Loucy (cell line): ENCODE results near the gene PAQR6.

Source experiments
- H2AFZ ChIP-seq: fragments of 200-600 bp; sonication (generic); 2 replicates; pipeline ENCODE4 v1.6.0; 2016; ENCODE audit warnings: antibody characterized with exemption, mild to moderate bottlenecking, low read length, moderate library complexity
- H3F3A ChIP-seq: fragments of 200-600 bp; 2 replicates; pipeline ENCODE4 v1.6.0; 2016; ENCODE audit warnings: antibody characterized with exemption, low read depth, mild to moderate bottlenecking
- H3K27me3 ChIP-seq: fragments of 200-600 bp; sonication (generic); 2 replicates; pipeline ENCODE4 v1.6.1; 2014; ENCODE audit warnings: low read length, mild to moderate bottlenecking; ENCODE audit not compliant: insufficient read depth, poor library complexity, severe bottlenecking
- H3K36me3 ChIP-seq: fragments of 200-600 bp; sonication (generic); 2 replicates; pipeline ENCODE4 v1.6.1; 2016; ENCODE audit warnings: low read length; ENCODE audit not compliant: insufficient read depth
- H3K4me1 ChIP-seq: fragments of 200-600 bp; sonication (generic); 2 replicates; pipeline ENCODE4 v1.5.1; 2014; ENCODE audit warnings: low read length, mild to moderate bottlenecking; ENCODE audit not compliant: insufficient read depth, poor library complexity, severe bottlenecking
- H3K4me2 ChIP-seq: fragments of 200-600 bp; sonication (generic); 2 replicates; pipeline ENCODE4 v1.6.0; 2014; ENCODE audit warnings: antibody characterized with exemption, low read length, low read depth, mild to moderate bottlenecking; ENCODE audit not compliant: poor library complexity, severe bottlenecking
- H3K4me3 ChIP-seq: fragments of 200-600 bp; sonication (generic); 2 replicates; pipeline ENCODE4 v1.5.1; 2014; ENCODE audit warnings: low read length, mild to moderate bottlenecking, mixed read lengths; ENCODE audit not compliant: poor library complexity, severe bottlenecking
- H3K79me2 ChIP-seq: fragments of 200-600 bp; sonication (generic); 2 replicates; pipeline ENCODE4 v1.6.1; 2014; ENCODE audit warnings: low read length; ENCODE audit not compliant: insufficient read depth
- H3K9ac ChIP-seq: fragments of 200-600 bp; sonication (generic); 2 replicates; pipeline ENCODE4 v1.6.0; 2014; ENCODE audit warnings: mild to moderate bottlenecking, low read depth, low read length, moderate library complexity; ENCODE audit not compliant: poor library complexity, severe bottlenecking
- H3K9me2 ChIP-seq: fragments of 200-600 bp; sonication (generic); replicated peaks from 2 replicates; pipeline ENCODE4 v1.6.1; 2016; ENCODE audit warnings: low read depth, low read length, mixed read lengths
- H3K9me3 ChIP-seq: fragments of 200-600 bp; sonication (generic); 2 replicates; pipeline ENCODE4 v1.6.1; 2014; ENCODE audit warnings: mild to moderate bottlenecking, antibody characterized with exemption, low read length, low read depth; ENCODE audit not compliant: insufficient read depth
- H4K20me1 ChIP-seq: fragments of 200-600 bp; sonication (generic); 2 replicates; pipeline ENCODE4 v1.6.0; 2014; ENCODE audit warnings: antibody characterized with exemption, low read length, mild to moderate bottlenecking; ENCODE audit not compliant: insufficient read depth, poor library complexity, severe bottlenecking
- EZH2phosphoT487 ChIP-seq: fragments of 200-600 bp; IDR thresholded peaks from 2 replicates; pipeline ENCODE4 v1.6.1; 2018; ENCODE audit warnings: antibody characterized with exemption, mild to moderate bottlenecking, moderate library complexity, borderline replicate concordance
- TF ChIP-seq, protein P1 (sequence below): fragments of 200-600 bp; sonication (generic); conservative IDR thresholded peaks from 2 replicates; pipeline ENCODE4 v1.5.1; 2014; ENCODE audit warnings: mild to moderate bottlenecking, antibody characterized with exemption, low read length

PAQR6 gene

DNA sequence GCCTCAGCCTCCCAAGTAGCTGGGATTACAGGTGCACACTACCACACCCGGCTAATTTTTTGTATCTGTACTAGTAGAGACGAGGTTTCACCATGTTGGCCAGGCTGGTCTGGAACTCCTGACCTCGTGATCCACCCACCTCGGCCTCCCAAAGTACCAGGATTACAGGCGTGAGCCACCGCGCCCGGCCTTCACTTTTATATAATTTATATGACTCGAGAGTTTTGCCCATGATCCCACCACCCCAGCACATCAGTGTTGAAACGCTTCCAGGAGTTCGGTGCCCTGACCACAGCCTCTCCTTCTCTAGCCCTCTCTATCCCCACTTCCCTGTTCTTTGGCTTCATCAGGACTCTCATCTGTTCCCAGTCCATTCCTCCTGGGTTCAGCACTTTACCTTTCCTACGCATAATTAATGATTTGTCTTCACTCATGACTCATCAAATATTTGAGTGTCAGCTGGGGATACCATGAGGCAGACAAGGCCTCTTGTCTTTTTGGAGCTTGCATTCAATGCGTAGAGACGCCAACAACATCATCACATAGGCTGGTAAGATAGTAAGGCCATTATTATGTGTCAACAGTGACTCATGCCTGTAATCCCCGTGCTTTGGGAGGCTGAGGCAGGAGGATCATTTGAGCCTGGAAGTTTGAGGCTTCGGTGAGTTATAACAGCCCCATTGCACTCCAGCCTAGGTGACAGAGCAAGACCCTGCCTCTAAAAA, 33.7 kb downstream of the PAQR6 start:
- no peak for TF ChIP-seq EZH2phosphoT487
- TF ChIP-seq, protein P1, sequence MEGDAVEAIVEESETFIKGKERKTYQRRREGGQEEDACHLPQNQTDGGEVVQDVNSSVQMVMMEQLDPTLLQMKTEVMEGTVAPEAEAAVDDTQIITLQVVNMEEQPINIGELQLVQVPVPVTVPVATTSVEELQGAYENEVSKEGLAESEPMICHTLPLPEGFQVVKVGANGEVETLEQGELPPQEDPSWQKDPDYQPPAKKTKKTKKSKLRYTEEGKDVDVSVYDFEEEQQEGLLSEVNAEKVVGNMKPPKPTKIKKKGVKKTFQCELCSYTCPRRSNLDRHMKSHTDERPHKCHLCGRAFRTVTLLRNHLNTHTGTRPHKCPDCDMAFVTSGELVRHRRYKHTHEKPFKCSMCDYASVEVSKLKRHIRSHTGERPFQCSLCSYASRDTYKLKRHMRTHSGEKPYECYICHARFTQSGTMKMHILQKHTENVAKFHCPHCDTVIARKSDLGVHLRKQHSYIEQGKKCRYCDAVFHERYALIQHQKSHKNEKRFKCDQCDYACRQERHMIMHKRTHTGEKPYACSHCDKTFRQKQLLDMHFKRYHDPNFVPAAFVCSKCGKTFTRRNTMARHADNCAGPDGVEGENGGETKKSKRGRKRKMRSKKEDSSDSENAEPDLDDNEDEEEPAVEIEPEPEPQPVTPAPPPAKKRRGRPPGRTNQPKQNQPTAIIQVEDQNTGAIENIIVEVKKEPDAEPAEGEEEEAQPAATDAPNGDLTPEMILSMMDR = no peak
- Histone ChIP-seq H3K9me3 (no peaks in the 10 kb centered on the region), H3K36me3 (peaks cover 14% of the 10 kb centered on the region; the same call in 1 of the 2 replicates), H3K9me2 (no peaks in the 10 kb centered on the region), H3K4me1 (peaks cover 20% of the 10 kb centered on the region), H3K27me3 (no peaks in the 10 kb centered on the region), H2AFZ (no peak overlapping the region), H3K4me3 (peak overlapping the region; percentile 98), H3K9ac (peak overlapping the region; percentile 95), H3K4me2 (peak overlapping the region; percentile 89), H4K20me1 (no peaks in the 10 kb centered on the region), H3K79me2 (peaks cover 26% of the 10 kb centered on the region), H3F3A (0 out of 2 replicates have a peak, but pooled peaks cover 3% of the 10 kb centered on the region)

DNA sequence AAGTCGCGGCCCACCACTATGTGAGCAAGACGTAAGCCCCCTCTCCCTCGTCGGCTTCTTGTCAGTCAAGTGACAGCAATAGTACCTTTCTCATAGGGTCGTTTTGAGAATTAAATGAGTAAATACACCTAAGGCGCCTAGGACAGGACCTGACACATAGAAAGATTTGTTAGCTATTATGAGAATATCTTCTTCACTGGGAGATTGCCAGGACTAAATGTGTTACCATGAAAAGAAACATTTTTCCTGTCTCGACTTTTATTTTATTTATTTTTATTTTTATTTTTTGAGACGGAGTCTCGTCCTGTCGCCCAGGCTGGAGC, 34.3 kb downstream of the PAQR6 start:
- Histone ChIP-seq H3K9me2 (no peaks in the 10 kb centered on the region), H3K79me2 (peaks cover 25% of the 10 kb centered on the region), H3F3A (0 out of 2 replicates have a peak, but pooled peaks cover 3% of the 10 kb centered on the region), H2AFZ (peak overlapping the region; percentile 93), H3K4me1 (peaks cover 20% of the 10 kb centered on the region), H3K9me3 (no peaks in the 10 kb centered on the region), H3K36me3 (peaks cover 16% of the 10 kb centered on the region; the same call in 1 of the 2 replicates), H3K9ac (peak overlapping the region; percentile 95), H4K20me1 (no peaks in the 10 kb centered on the region), H3K4me2 (peak overlapping the region; percentile 89), H3K4me3 (peak overlapping the region; percentile 98), H3K27me3 (no peaks in the 10 kb centered on the region)
- TF ChIP-seq EZH2phosphoT487 = no peak
- TF ChIP-seq, protein P1 = no peak

DNA sequence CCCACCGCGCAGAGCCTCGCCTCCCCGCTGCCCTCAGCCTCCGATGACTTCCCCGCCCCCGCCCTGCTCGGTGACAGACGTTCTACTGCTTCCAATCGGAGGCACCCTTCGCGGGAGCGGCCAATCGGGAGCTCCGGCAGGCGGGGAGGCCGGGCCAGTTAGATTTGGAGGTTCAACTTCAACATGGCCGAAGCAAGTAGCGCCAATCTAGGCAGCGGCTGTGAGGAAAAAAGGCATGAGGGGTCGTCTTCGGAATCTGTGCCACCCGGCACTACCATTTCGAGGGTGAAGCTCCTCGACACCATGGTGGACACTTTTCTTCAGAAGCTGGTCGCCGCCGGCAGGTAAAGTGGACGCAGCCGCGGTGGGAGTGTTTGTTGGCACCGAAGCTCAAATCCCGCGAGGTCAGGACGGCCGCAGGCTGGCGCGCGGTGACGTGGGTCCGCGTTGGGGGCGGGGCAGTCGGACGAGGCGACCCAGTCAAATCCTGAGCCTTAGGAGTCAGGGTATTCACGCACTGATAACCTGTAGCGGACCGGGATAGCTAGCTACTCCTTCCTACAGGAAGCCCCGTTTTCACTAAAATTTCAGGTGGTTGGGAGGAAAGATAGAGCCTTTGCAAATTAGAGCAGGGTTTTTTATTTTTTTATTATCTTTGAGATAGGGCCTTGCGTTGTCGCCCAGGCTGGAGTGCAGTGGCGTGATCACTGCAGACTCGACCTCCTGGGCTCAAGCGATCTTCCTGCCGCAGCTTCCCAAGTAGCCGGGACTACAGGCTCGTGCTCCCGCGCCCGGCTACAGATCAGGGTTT, 34.8 kb downstream of the PAQR6 start, which contains the start of gene PMF1:
TSS of gene PMF1 (plus strand) at position 175 of the 811 bp plus-strand sequence. CDS start at position 184, 9 bp downstream.
- Histone ChIP-seq H3F3A (0 out of 2 replicates have a peak, but pooled peaks cover 3% of the 10 kb centered on the region), H3K36me3 (peaks cover 20% of the 10 kb centered on the region; the same call in 1 of the 2 replicates), H3K9me2 (no peaks in the 10 kb centered on the region), H3K9ac (peak within 1 kb of the TSS; percentile 95), H3K4me1 (peaks cover 18% of the 10 kb centered on the region), H3K9me3 (no peaks in the 10 kb centered on the region), H3K4me2 (peak within 1 kb of the TSS; percentile 89), H2AFZ (peak within 1 kb of the TSS; percentile 93), H3K27me3 (no peaks in the 10 kb centered on the region), H3K4me3 (peak within 1 kb of the TSS; percentile 98), H4K20me1 (no peaks in the 10 kb centered on the region), H3K79me2 (peaks cover 25% of the 10 kb centered on the region)
- TF ChIP-seq, protein P1 = no peak
- no peak for TF ChIP-seq EZH2phosphoT487
